NCI-H1092 treated with DMSO at 0.1 percent for 48 hours (cell line): ENCODE measurements around the gene ZNF831.

Experiments used
- DNase-seq: peaks from one replicate; lab custom pipeline; 2025; lab: John Stamatoyannopoulos, UW

Gene ZNF831

GRCh38 chr20:59181936-59182335 is 18.3 kb downstream of the ZNF831 start:
- DNase-seq, result no peak

GRCh38 chr20:59182401-59183044 is 18.9 kb downstream of the ZNF831 start:
- no peak for DNase-seq

DNA sequence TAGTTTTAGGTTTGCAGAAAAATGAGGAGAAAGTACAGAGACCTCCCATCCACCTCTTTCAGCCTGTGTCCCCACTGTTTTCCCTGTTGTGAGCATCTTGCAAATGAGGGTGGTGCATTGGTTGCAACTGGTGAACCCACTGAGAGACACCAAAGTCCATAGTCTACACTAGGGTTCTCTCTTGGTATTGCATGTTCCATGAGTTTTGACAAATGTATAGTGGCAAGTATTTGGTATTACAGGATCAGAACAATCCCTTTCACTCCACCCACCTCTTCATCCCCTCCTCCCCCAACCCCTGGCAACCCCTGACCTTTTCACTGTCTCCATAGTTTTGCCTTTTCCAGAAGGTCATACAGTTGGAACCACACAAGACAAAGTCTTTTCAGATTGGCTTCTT is 20.1 kb downstream of the ZNF831 start:
- DNase-seq, result no peak

- DNase-seq, result no peak
Observed at GRCh38 chr20:59184880-59185447, 21.3 kb downstream of the ZNF831 start.

DNA sequence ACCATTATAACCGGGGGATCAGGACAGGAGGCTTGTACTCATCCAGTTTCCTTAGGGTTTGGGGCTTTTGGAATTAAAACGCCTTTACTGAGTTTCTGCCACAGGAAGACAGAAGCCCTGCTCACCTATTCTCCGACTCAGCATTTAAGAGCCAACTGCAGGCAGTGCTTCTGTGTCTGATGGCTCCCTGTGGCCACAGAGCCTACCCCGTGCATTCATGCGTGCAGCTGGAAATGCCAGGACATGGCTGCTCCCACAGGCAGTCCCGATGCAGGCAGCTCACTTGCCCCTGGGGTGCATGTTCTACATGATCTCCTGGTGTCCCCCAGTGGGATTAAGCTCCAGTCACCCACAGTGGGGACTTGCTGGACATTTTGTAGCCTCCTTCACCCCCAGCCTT is 22.2 kb downstream of the ZNF831 start:
- no peak for DNase-seq

- DNase-seq, result no peak
Observed at GRCh38 chr20:59190466-59190865, 26.8 kb downstream of the ZNF831 start.

GRCh38 chr20:59191036-59191755 is 27.6 kb downstream of the ZNF831 start:
- no peak for DNase-seq

- no peak for DNase-seq
Observed at GRCh38 chr20:59191756-59192532, 28.3 kb downstream of the ZNF831 start.

DNA sequence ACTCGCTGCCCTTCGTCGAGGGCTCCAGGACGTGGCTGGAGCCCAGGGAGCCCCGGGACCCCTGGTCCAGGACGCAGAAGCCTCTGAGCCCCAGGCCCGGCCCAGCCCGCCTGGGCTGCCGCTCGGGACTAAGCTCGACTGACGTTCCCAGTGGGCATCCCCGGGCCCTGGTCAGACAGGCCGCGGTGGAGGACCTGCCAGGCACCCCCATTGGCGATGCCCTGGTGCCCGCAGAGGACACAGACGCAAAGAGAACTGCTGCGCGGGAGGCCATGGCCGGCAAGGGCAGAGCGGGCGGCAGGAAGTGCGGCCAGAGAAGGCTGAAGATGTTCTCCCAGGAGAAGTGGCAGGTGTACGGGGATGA is 28.9 kb downstream of the ZNF831 start:
- no peak for DNase-seq

GRCh38 chr20:59193325-59193724 is 29.7 kb downstream of the ZNF831 start:
- DNase-seq, result no peak

DNA sequence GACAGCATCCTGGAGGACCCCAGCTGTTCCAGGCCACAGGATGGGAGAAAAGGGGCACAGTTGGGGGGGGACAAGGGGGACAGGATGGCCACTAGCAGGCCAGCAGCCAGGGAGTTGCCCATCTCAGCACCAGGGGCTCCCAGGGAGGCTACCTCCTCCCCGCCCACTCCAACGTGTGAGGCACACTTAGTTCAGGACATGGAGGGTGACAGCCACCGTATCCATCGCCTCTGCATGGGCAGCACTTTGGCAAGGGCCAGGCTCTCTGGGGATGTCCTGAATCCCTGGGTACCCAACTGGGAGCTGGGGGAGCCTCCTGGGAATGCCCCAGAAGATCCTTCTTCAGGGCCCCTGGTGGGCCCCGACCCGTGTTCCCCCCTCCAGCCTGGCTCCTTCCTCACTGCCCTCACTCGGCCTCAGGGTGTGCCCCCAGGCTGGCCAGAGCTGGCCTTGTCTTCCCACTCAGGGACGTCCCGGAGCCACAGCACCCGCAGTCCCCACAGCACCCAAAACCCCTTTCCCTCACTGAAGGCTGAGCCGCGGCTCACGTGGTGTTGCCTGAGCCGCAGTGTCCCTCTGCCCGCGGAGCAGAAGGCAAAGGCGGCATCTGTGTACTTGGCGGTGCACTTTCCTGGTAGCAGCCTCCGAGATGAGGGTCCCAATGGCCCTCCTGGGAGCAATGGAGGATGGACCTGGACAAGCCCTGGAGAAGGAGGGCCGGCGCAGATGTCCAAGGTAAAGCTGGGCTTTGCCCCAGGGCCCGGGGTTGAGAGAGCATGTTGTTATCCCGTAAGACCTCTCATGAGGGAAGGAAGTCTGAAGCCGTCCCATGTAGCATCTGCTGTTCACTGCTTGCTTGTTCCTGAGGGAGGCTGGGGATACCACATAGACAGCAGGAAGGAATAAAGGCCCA is 30.7 kb downstream of the ZNF831 start:
- no peak for DNase-seq

DNA sequence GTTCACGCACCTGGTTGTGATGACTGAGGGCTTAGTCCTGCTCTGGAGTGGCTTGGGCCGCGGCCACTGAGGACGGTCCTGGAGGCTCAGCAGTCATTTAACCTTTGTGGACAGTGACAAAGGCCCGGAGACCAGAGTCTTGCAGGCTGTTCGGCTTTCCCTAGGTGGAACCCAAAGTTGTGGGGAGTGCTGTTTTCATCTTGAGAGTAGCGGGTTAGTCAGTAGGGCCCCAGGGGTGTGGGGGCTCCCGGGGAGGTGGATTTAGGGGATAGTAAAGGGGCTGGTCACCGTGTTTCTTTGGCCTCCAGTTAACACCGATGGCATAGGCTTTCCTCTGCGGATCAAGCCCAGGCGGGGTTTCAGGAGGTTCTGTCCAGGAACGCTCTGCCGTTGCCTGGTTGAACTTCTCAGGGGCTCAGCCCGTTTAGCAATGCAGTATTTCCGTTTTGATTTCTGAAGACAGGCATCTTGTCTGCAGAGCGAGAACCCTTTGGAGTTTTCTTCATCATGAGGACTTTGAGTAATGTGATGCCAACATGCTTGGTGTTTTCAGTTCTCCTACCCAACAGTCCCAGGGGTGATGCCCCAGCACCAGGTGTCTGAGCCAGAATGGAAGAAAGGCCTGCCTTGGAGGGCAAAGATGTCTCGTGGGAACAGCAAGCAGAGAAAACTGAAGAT is 31.8 kb downstream of the ZNF831 start:
- no peak for DNase-seq

GRCh38 chr20:59204165-59204894 is 40.7 kb downstream of the ZNF831 start:
- DNase-seq, result no peak

GRCh38 chr20:59205044-59205443 is 41.4 kb downstream of the ZNF831 start:
- DNase-seq, result no peak

- no peak for DNase-seq
Observed at GRCh38 chr20:59207235-59207634, 43.6 kb downstream of the ZNF831 start.

- no peak for DNase-seq
Observed at GRCh38 chr20:59207742-59208357, 44.2 kb downstream of the ZNF831 start.

DNA sequence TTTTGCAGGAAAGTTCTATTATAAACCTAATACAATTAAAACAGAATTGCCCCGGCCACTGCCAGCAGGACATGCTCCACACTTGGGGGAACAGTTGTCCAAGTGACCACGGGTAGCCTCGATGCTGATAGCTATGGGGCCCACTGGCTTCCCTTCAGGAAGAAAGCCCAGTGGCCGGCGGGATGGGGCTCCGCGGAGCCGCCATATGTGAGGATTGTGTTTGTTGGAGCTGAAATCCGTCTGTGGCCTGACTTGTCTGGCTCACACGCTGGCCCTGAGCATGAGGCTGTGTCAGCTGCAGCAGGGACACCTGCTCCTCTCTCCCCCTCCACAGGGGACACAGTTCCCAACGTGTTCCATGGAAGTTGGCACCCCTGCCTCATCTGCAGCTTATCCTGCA is 46.6 kb downstream of the ZNF831 start:
- no peak for DNase-seq

- DNase-seq, result no peak
Observed at GRCh38 chr20:59211208-59211765, 47.7 kb downstream of the ZNF831 start.

GRCh38 chr20:59214073-59214472 is 50.5 kb downstream of the ZNF831 start:
- DNase-seq, result no peak
